ENCODE measurements around the gene VSTM5. TPM values are rescaled to one million over a fixed set of nuclear protein-coding genes. Genes with fewer than 3 reads are reported as not detected.

The VSTM5 gene
- total and polyA plus RNA-seq, 2 of the 8 experiments (the other 6 are each of a cell fraction or from before 2014, with no cell fraction given): 0.22 to 0.70 TPM

- no peak overlapping the region for H3K56ac ChIP-seq (replicated peaks; ENCODE audit: insufficient read length, low read depth, low read length)
- H3K36me3 ChIP-seq (ENCODE audit: control insufficient read depth in 2 of 4, insufficient read depth in 4 of 4, low read length in 3 of 4): no peaks in the 10 kb centered on the region; a peak in 1 of 8 replicates
- no peak overlapping the region for H4K5ac ChIP-seq (ENCODE audit: insufficient read length, low read depth, low read length)
- no peak overlapping the region for H2BK5ac ChIP-seq (ENCODE audit: low read depth, low read length)
- no peaks in the 10 kb centered on the region for H3K79me2 ChIP-seq (ENCODE audit: control insufficient read depth in 1 of 2, insufficient read depth in 2 of 2, low read length in 2 of 2)
- H2BK120ac ChIP-seq (replicated peaks; ENCODE audit: low read depth, low read length): no peak overlapping the region
- H3K4me2 ChIP-seq (ENCODE audit: insufficient read depth in 1 of 2, low read depth in 2 of 2, low read length in 2 of 2): no peak overlapping the region
- no peak overlapping the region for H2BK20ac ChIP-seq (ENCODE audit: low read length)
- no peak overlapping the region for H3K14ac ChIP-seq (ENCODE audit: insufficient read length)
- no peak for FAIRE-seq
- POLR2A ChIA-PET (ENCODE audit: partially characterized antibody): no interaction called here
- CTCF ChIA-PET (ENCODE audit: partially characterized antibody): interaction anchor here (0.5 to 1.1 kb wide), 4 partner anchors 21 to 301 kb away, joined by 3 to 4 read pairs (median 3); partner anchors contain the start of gene VSTM5
- H3K27ac ChIP-seq (ENCODE audit: low read depth, low read length): no peak overlapping the region
- no peaks in the 10 kb centered on the region for H4K20me1 ChIP-seq (replicated peaks in 1 of 2; ENCODE audit: control insufficient read depth in 1 of 2, insufficient read depth in 2 of 2, low read length in 2 of 2)
- no peak overlapping the region for H2AFZ ChIP-seq (ENCODE audit: low read length)
- no peak overlapping the region for H3K23ac ChIP-seq (ENCODE audit: insufficient read length)
- H3K4ac ChIP-seq (replicated peaks; ENCODE audit: insufficient read length, low read depth, low read length): no peak overlapping the region
- no peak overlapping the region for H3K18ac ChIP-seq (ENCODE audit: extremely low read depth, low read length)
- H2AK5ac ChIP-seq (ENCODE audit: low read depth, low read length): no peak overlapping the region
- no peak overlapping the region for H3K9ac ChIP-seq (replicated peaks in 1 of 4; ENCODE audit: extremely low read depth in 1 of 4, low read depth in 3 of 4, low read length in 3 of 4)
- TF ChIP-seq KDM4A (IDR thresholded peaks at IDR 0.05; ENCODE audit: low read depth, low read length, severe bottlenecking) (no peak), SIN3A (conservative IDR thresholded peaks at IDR 0.05 in 1 of 2, IDR thresholded peaks at IDR 0.05 in 1 of 2; ENCODE audit: low read depth in 1 of 2, low read length in 2 of 2) (no peak), RFX5 (IDR thresholded peaks at IDR 0.05; ENCODE audit: borderline replicate concordance, low read depth, low read length) (no peak), USF2 (IDR thresholded peaks at IDR 0.05; ENCODE audit: low read length) (no peak), TAF7 (optimal IDR thresholded peaks at IDR 0.05; ENCODE audit: borderline replicate concordance, low read depth, low read length) (no peak), PHF8 (conservative IDR thresholded peaks at IDR 0.05; ENCODE audit: low read depth, low read length) (no peak), EZH2 (IDR thresholded peaks at IDR 0.05; ENCODE audit: low read depth, low read length, severe bottlenecking) (no peak), NRF1 (IDR thresholded peaks at IDR 0.05; ENCODE audit: low read depth, low read length) (no peak), MAX (IDR thresholded peaks at IDR 0.05) (no peak), BCL11A (IDR thresholded peaks at IDR 0.05; ENCODE audit: low read depth in 2 of 2, low read length in 2 of 2) (no peak), JUND (IDR thresholded peaks at IDR 0.05; ENCODE audit: low read length) (no peak), TBP (IDR thresholded peaks at IDR 0.05; ENCODE audit: low read depth, low read length) (no peak)
- peaks cover 0 to 2% of the 10 kb centered on the region in 2 experiments; a peak in 1 of 4 replicates for H3K9me3 ChIP-seq (ENCODE audit: insufficient read depth in 2 of 2, low read depth in 1 of 2, low read length in 1 of 2)
- H2BK12ac ChIP-seq (ENCODE audit: low read depth, low read length): no peak overlapping the region
- no peak overlapping the region for H2BK15ac ChIP-seq (ENCODE audit: low read length)
- H4K8ac ChIP-seq (ENCODE audit: extremely low read depth, insufficient read depth, low read length): no peak overlapping the region
- peaks cover 0 to 2% (median 0%) of the 10 kb centered on the region in 4 experiments; a peak in 3 of 7 replicates for H3K4me1 ChIP-seq (replicated peaks in 1 of 4; ENCODE audit: control insufficient read depth in 3 of 4, insufficient read depth in 4 of 4, low read length in 3 of 4)
- DNase-seq (ENCODE audit: low read depth in 1 of 2, low spot score in 2 of 2): no peak
- no peak overlapping the region for H3K4me3 ChIP-seq (ENCODE audit: extremely low read depth in 1 of 4, insufficient read depth in 2 of 4, low read depth in 3 of 4, low read length in 4 of 4)
- no peaks in the 10 kb centered on the region for H3K23me2 ChIP-seq (ENCODE audit: low read depth, low read length)
- H3K27me3 ChIP-seq (replicated peaks in 1 of 4; ENCODE audit: control insufficient read depth in 3 of 4, extremely low read depth in 1 of 4, insufficient read depth in 3 of 4, low read length in 3 of 4): no peaks in the 10 kb centered on the region
- no peak overlapping the region for H4K91ac ChIP-seq (replicated peaks; ENCODE audit: insufficient read length, low read length)
- no peaks in the 10 kb centered on the region for H3K79me1 ChIP-seq (ENCODE audit: low read depth, low read length)
Measured at GRCh38 chr11:93871526-93871925, 21.1 kb upstream of the VSTM5 start.
